Measurements from ENCODE around the gene MVP. TPM values are rescaled to one million over a fixed set of nuclear protein-coding genes. Genes with fewer than 3 reads are reported as not detected.
"Not testable (repeated sequence)": the region's sequence is repeated elsewhere in the genome, so short reads cannot be mapped to it uniquely, and the experiment has no call there.

The MVP gene
- polyA plus RNA-seq, 1 donor from 2014 or later, result 90.3 TPM

DNA sequence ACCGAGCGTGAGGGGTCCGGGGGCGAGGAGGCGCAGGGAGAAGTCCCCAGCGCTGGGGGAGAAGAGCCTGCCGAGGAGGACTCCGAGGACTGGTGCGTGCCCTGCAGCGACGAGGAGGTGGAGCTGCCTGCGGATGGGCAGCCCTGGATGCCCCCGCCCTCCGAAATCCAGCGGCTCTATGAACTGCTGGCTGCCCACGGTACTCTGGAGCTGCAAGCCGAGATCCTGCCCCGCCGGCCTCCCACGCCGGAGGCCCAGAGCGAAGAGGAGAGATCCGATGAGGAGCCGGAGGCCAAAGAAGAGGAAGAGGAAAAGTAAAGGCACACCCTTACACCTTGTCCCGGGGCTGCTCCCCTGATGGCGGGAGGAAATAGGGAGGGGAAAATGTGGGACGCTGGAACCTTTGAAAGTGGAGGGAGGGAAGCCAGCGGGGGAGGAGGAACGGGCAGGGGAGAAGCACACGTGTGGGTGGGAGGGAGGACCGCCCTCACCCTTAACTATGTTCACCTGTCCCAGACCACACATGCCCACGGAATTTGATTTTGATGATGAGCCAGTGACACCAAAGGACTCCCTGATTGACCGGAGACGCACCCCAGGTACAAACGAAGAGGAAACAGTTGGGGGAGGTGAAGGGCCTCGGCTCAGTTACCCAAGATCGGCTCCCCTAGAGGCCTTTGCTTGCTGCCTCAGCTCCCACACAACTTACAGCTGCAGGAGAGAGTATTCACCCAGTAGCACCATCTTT, 3.4 kb upstream of the MVP start:
- H3K27ac Mint-ChIP-seq, result peak overlapping the region; percentile 89 to 99 (median 95)
- peaks cover 2% of the 10 kb centered on the region for H3K27me3 Mint-ChIP-seq
- H3K4me3 Mint-ChIP-seq, result peak overlapping the region; percentile 89 to 99 (median 98)
- H3K36me3 Mint-ChIP-seq, result peaks cover 5% of the 10 kb centered on the region
- no peaks in the 10 kb centered on the region for H3K9me3 Mint-ChIP-seq
- peaks cover 35 to 42% (median 40%) of the 10 kb centered on the region in 3 donors for H3K4me1 Mint-ChIP-seq

GRCh38 chr16:29818082-29818481, 2.2 kb upstream of the MVP start:
- H3K9me3 Mint-ChIP-seq, result no peaks in the 10 kb centered on the region
- peaks cover 5% of the 10 kb centered on the region for H3K36me3 Mint-ChIP-seq
- peaks cover 2% of the 10 kb centered on the region for H3K27me3 Mint-ChIP-seq
- peak overlapping the region; percentile 1 to 93 (median 88) for H3K4me3 Mint-ChIP-seq
- peaks cover 37 to 40% (median 40%) of the 10 kb centered on the region in 3 donors for H3K4me1 Mint-ChIP-seq
- peak overlapping the region in 2 of 3 donors; percentile 17 to 70 for H3K27ac Mint-ChIP-seq

GRCh38 chr16:29819506-29819905, 756 bp upstream of the MVP start:
- H3K9me3 Mint-ChIP-seq, result no peaks in the 10 kb centered on the region
- H3K4me1 Mint-ChIP-seq, result peaks cover 37 to 40% (median 40%) of the 10 kb centered on the region in 3 donors
- H3K4me3 Mint-ChIP-seq, result peak overlapping the region; percentile 92 to 98 (median 94)
- peaks cover 2% of the 10 kb centered on the region for H3K27me3 Mint-ChIP-seq
- H3K36me3 Mint-ChIP-seq, result peaks cover 5% of the 10 kb centered on the region
- H3K27ac Mint-ChIP-seq, result peak overlapping the region in 1 of 3 donors; percentile 88

GRCh38 chr16:29820730-29821642, 724 bp downstream of the MVP start:
- peaks cover 5% of the 10 kb centered on the region for H3K36me3 Mint-ChIP-seq
- H3K9me3 Mint-ChIP-seq, result no peaks in the 10 kb centered on the region
- peaks cover 35 to 38% (median 36%) of the 10 kb centered on the region in 3 donors for H3K4me1 Mint-ChIP-seq
- H3K27me3 Mint-ChIP-seq, result no peaks in the 10 kb centered on the region
- H3K4me3 Mint-ChIP-seq, result peak overlapping the region; percentile 92 to 98 (median 94)
- peak overlapping the region; percentile 88 to 97 (median 93) for H3K27ac Mint-ChIP-seq

DNA sequence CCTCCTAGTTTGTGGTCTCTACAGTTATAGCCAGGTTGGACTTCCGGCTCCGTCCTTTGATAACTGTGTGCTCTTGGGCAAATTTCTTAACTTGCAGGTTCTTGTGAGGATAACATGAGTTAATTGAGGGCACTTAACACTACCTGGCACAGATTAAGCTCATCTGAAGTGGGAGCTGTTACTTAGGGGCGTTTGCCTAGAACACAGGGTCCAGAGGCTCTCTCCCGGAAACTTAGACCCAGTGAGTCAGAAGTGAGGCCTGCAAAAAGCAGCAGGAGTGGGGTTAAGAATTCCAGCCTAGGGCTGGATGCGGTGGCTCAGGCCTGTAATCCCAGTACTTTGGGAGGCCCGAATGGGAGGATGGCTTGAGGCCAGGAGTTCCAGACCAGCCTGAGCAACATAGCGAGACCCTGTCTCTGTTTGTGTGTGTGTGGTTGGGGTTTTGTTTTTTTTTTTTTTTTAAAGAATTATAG, 1.4 kb downstream of the MVP start:
- H3K27me3 Mint-ChIP-seq, result no peaks in the 10 kb centered on the region
- H3K4me1 Mint-ChIP-seq, result peaks cover 34 to 38% (median 35%) of the 10 kb centered on the region in 3 donors
- H3K4me3 Mint-ChIP-seq, result peak overlapping the region; percentile 92 to 98 (median 94)
- H3K36me3 Mint-ChIP-seq, result peaks cover 5% of the 10 kb centered on the region
- H3K9me3 Mint-ChIP-seq, result no peaks in the 10 kb centered on the region
- H3K27ac Mint-ChIP-seq, result peak overlapping the region; percentile 88 to 97 (median 93)

DNA sequence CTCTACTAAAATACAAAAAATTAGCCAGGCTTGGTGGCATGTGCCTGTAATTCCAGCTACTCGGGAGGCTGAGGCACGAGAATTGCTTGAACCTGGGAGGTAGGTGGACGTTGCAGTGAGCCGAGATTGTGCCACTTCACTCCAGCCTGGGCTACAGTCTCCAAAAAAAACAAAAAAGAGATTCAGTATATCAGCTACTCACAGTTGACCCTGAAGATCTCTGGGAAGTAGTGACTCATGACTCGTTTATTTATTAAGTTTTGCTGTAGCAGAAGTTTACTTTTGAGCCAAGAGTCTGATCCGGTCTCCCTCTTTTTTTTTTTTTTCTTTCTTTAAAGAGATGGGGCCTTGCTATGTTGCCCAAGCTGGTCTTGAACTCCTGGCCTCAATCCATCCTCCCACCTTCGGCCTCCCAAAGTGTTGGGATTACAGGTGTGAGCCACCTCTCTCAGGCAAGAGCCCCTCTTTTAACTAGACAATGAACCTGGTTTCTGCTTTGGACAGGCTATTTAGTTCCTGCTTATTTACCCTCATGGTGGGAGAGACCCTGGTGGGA, 4.4 kb downstream of the MVP start:
- Mint-ChIP-seq H3K36me3 (no peaks in the 10 kb centered on the region), H3K27ac (peak overlapping the region in 1 of 3 donors; percentile 8), H3K4me1 (peaks cover 19 to 23% (median 20%) of the 10 kb centered on the region in 3 donors), H3K27me3 (no peaks in the 10 kb centered on the region), H3K9me3 (no peaks in the 10 kb centered on the region), H3K4me3 (peak overlapping the region in 3 of 4 donors; percentile 7 to 45 (median 23))

DNA sequence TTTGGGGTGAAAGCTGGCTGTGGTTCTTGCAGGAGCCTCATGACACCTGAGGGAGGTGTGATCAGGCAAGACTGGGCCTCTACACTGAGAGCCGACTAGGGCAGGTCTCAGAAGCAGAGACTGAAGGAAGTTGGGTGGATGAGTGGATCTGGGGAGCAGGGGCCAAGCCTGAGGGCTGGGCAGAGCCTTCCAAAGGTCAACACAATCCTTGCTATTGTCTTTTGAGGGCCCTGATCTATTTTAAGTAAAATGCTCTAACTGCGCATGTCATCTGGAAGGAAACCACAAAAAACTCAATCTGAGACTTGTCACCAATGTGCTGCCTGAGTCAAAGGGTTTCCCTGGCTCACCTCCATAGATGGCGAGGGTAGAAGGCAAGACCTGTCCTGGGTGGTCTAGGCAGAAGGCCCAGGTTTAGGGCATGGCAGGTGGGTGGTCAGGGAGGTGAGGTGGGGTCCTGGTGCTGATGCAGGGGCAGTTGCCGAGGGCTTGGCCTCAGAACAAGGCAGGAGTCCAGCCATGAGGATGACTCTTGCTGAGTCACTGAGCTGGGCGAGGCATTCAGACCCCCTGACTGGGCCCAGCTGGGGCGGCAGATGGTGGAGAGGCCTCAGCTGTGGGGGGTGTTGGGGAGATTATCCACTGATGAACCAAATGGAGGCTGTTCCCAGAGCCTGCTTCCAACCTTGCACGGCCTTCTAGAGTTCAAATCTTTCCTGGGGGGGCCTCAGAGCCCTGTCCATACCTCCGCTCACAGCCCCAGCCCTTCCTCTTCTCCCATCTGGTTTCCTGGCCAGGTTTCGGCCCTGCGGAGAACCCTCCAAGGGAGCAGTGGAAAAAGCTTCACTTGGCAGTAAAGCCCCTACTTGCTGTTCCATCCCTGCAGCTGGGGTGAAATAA, 5.1 kb downstream of the MVP start:
- Mint-ChIP-seq H3K4me3 (peak overlapping the region in 3 of 4 donors; percentile 7 to 45 (median 23)), H3K27me3 (no peaks in the 10 kb centered on the region), H3K4me1 (peaks cover 11 to 20% (median 16%) of the 10 kb centered on the region in 3 donors), H3K9me3 (no peaks in the 10 kb centered on the region), H3K36me3 (no peaks in the 10 kb centered on the region), H3K27ac (peak overlapping the region in 1 of 3 donors; percentile 8)

DNA sequence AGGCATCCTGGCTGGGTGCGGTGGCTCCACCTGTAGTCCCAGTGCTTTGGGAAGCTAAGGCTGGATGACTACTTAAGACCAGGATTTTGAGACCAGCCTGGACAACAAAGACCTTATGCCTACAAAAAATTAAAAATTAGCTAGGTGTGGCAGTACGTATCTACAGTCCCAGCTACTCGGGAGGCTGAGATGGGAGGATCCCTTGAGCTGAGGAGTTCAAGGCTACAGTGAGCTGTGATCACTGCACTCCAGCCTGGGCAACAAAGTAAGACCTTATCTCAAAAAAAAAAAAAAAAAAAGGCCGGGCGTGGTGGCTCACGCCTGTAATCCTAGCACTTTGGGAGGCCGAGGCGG, 6.1 kb downstream of the MVP start:
- peaks cover 4 to 20% (median 12%) of the 10 kb centered on the region in 3 donors for H3K4me1 Mint-ChIP-seq
- H3K27ac Mint-ChIP-seq, result no peak overlapping the region
- no peaks in the 10 kb centered on the region for H3K9me3 Mint-ChIP-seq
- H3K36me3 Mint-ChIP-seq, result no peaks in the 10 kb centered on the region
- H3K27me3 Mint-ChIP-seq, result no peaks in the 10 kb centered on the region
- H3K4me3 Mint-ChIP-seq, result no peak overlapping the region

DNA sequence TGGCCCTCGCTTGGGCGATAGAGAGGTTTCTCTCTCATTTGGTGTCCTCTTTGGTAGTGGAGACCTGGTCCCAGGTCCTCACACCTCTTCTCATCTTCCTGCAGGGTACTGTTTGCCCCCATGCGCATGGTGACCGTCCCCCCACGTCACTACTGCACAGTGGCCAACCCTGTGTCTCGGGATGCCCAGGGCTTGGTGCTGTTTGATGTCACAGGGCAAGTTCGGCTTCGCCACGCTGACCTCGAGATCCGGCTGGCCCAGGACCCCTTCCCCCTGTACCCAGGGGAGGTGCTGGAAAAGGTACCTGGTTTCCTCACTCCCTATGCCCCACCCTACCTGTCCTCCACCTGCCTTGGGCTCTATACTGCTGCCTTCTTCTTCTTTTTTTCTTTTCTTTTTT, 10.5 kb downstream of the MVP start:
- no peak overlapping the region for H3K27ac Mint-ChIP-seq
- H3K4me3 Mint-ChIP-seq, result no peak overlapping the region
- peaks cover 0 to 8% (median 3%) of the 10 kb centered on the region in 3 donors for H3K4me1 Mint-ChIP-seq
- no peaks in the 10 kb centered on the region for H3K27me3 Mint-ChIP-seq
- H3K36me3 Mint-ChIP-seq, result peaks cover 1% of the 10 kb centered on the region
- H3K9me3 Mint-ChIP-seq, result no peaks in the 10 kb centered on the region

- no peaks in the 10 kb centered on the region for H3K27me3 Mint-ChIP-seq
- peaks cover 1% of the 10 kb centered on the region for H3K36me3 Mint-ChIP-seq
- H3K27ac Mint-ChIP-seq, result no peak overlapping the region
- H3K9me3 Mint-ChIP-seq, result no peaks in the 10 kb centered on the region
- H3K4me1 Mint-ChIP-seq, result peaks cover 0 to 8% (median 3%) of the 10 kb centered on the region in 3 donors
- H3K4me3 Mint-ChIP-seq, result no peak overlapping the region
These were observed 11.2 kb downstream of the MVP start for GRCh38 chr16:29831490-29831889.

GRCh38 chr16:29833219-29833618, 13.0 kb downstream of the MVP start:
- not testable (repeated sequence) for H3K27ac Mint-ChIP-seq

DNA sequence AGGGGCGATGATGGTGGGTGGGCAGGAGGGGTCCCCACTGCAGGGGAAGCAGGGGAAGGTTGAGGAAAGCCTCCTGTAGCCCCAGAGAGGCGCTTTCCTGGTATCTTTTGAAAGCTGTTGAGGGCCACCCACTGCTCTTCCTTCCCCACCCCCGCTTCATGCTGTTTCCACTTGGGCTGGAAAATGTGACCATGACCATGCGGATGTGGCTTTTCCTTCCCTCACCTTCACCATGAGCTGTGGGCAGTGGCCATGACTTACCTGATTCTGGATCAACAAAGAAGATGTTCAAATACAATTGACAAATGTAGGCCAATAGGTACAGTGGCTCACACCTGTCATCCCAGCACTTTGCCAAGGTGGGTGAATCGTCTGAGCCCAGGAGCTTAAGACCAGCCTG, 13.8 kb downstream of the MVP start:
- Mint-ChIP-seq H3K4me3 (no peak overlapping the region), H3K9me3 (no peaks in the 10 kb centered on the region), H3K27me3 (no peaks in the 10 kb centered on the region), H3K4me1 (peaks cover 0 to 3% (median 3%) of the 10 kb centered on the region in 3 donors), H3K27ac (no peak overlapping the region), H3K36me3 (peaks cover 5% of the 10 kb centered on the region)

More at GRCh38 chr16:29833219-29833618, 13.0 kb downstream of the MVP start:
- not testable (repeated sequence) for H3K27me3 Mint-ChIP-seq, H3K4me1 Mint-ChIP-seq, H3K36me3 Mint-ChIP-seq, H3K4me3 Mint-ChIP-seq, H3K9me3 Mint-ChIP-seq

DNA sequence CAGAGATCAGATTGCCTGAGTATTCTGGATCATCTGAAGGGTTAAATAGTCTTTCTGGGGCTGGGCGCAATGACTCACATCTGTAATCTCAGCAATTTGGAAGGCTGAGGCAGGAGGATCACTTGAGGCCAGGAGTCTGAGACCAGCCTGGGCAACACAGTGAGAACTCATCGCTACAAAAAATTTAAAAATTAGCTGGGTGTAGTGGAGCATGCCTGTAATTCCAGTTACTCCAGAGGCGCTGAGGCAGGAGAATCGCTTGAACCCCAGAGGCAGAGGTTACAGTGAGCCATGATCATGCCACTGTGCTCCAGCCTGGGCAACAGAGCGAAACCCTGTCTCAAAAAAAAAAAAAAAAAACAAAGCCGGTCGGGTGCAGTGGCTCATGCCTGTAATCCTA, 15.7 kb downstream of the MVP start:
- no peak overlapping the region for H3K4me3 Mint-ChIP-seq
- H3K27ac Mint-ChIP-seq, result peak overlapping the region in 1 of 3 donors; percentile 40
- no peaks in the 10 kb centered on the region for H3K9me3 Mint-ChIP-seq
- no peaks in the 10 kb centered on the region for H3K27me3 Mint-ChIP-seq
- H3K4me1 Mint-ChIP-seq, result peaks cover 0 to under 1% (median 0%) of the 10 kb centered on the region in 3 donors
- H3K36me3 Mint-ChIP-seq, result peaks cover 10% of the 10 kb centered on the region

DNA sequence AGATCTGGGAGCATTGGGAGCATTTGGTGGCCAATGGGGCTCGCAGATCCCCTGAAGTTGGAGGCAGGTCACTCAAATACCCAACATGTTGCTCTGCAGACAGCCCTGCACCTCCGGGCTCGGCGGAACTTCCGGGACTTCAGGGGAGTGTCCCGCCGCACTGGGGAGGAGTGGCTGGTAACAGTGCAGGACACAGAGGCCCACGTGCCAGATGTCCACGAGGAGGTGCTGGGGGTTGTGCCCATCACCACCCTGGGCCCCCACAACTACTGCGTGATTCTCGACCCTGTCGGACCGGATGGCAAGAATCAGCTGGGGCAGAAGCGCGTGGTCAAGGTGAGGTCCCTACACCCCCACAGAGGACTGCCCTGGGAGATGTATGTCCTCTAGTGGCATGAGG, 16.4 kb downstream of the MVP start:
- Mint-ChIP-seq H3K4me3 (no peak overlapping the region), H3K27ac (peak overlapping the region in 1 of 3 donors; percentile 39), H3K36me3 (peaks cover 10% of the 10 kb centered on the region), H3K9me3 (no peaks in the 10 kb centered on the region), H3K4me1 (peaks cover 0 to 2% (median 0%) of the 10 kb centered on the region in 3 donors), H3K27me3 (no peaks in the 10 kb centered on the region)

All from IgD-negative memory B cell (primary cell).